ENCODE measurements around the gene KRR1.
"Not testable (repeated sequence)": the region's sequence is repeated elsewhere in the genome, so short reads cannot be mapped to it uniquely, and the experiment has no call there.

KRR1 gene

DNA sequence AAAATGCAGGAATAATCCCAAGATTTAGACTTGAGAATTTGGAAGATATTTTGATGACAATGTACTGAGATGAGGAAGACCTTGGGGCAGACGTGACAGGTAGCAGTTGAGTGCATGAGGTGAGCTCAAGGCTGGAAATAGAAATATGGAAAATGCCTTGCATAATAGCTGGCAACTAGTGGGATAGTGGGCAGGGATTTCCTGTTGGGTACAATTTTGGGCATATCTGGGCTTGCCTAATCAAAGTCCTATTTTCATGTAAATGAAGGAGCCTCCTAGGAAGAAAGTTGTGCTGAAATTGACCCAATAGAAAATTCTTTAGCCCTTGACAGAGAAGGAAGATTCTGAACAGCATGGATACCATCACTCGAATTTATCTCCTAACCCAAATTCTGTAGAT, 37.3 kb downstream of the KRR1 start:
- DNase-seq = no peak

DNA sequence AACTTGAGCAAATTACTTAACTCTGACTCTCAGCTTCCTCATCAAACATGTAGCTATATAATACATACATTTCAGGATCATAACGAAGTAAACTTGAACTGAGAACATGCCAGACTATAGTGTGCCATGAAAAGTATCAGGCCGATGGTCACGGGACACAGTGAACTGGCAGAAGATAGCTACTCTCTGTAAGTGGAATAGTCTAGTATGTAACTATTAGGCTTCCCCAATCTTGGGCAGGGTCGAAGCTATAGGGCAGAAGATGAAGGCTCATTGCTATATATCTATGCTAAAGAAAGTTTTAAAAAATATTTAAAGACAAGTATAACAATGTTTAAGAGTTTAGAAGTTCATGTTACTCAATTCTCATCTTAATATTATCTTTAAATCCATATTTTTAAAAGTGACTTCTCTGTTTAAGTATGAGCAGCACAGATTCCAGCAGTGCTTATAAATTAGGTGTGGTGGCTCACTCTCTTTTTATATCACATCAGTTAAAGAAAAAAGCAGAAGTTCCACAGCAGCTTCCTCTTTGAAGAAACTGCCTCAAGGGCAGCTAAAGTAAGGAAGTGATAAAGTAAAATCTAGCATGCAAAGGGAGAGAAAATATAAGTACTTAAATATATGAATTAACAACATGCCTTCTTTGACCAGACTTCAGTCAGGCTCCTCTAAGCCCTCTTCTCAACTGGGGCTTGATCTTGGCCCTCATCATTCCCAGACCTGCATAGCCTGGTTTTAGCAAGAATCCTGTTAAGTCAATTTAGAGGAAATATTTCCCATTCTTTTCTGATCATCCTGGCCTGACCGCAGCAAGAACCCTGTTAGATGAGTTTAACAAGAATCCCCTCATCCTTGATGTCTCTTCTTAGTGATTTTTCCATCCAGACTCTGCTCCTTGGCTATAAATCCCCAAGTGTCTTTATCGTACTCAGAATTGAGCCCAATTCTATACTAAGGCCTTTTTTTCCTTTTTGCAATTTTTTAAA, 39.2 kb downstream of the KRR1 start:
- peak; percentile 95 for DNase-seq

DNA sequence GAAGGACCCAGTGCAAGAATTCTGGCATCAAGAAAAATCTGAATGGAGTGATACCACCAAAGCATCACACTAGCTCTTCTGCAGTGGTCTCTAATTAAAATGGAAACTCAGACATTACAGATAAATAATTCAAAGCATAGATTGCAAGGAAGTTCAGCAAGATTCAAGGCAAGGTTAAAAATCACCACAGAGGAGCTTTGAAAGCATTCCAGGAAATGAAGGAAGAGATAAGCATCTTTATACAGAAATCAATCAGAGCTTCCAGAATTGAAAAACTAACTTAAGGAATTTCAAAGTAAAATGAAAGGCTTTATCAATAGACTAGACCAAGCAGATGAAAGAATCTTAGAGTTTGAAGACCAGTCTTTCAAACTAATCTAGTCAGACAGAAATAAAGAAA, 51.2 kb downstream of the KRR1 start:
- DNase-seq = no peak

DNA sequence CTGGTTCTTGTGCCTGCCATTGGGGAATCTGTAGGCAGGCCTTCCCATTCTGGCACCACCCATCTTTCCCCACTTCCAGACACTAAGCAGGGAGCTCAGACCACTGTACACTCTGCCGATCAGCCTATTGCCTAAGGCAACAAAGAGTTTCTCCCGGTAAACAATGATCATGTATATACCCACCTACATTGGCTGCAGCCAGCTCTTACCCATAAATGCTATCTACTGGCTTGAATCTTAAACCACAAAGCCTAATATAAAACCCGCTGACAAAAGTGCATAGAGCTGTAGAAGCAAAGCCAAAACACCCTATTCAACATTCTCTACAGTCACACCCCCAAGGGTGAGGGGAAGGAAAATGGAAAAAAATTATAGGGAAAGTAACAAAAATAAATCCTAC, 51.7 kb downstream of the KRR1 start:
- no peak for DNase-seq

DNA sequence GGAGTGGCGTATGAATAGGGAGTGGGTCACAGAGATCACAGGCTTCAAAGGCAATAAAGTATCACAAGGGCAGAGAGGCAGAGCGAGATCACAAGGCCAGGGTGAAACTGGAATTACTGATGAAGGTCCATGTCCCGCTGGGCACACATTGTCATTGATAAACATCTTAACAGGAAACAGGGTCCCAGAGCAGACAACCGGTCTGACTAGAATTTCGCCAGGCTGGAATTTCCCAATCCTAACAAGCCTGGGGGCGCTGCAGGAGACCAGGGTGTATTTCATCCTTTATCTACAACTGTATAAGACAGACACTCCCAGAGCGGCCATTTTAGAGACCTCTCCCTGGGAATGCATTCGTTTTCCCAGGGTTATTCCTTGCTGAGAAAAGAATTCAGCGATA, 53.5 kb downstream of the KRR1 start:
- DNase-seq = not testable (repeated sequence)

- DNase-seq = peak; percentile 49
These were observed 54.2 kb downstream of the KRR1 start for GRCh38 chr12:75457191-75457590.

GRCh38 chr12:75455839-75456238, 55.6 kb downstream of the KRR1 start:
- DNase-seq = no peak

DNA sequence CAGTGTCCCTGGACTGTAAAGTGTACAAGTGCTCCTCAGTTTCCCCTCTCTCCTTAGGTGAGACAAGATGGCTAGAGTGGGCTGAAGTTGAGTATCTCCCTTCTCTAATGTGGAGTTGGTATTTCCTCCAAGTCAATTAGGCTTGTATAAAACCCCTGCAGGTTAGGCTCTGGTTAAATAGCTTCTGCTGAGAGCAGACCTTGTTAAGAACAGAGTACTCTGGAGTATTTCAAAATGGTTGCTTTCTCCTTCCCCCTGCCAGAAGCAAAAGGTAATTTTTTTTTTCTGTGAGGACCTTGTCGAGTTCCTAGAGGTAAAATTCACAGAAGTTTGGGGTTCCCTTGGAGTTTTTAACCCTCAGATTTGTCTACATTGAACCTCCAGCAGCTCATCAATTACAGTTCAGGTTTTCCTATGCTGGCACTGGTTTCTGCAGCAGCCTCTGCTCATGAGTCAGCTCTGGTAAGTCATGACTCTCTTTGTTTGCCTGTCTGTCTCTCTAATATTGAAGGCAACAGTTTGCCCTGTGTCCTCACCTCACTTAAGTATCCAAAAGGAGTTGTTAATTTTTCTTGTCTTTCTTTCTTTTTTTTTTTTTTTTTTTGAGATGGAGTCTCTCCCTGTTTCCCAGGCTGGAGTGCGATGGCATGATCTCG, 58.6 kb downstream of the KRR1 start:
- DNase-seq = no peak

GRCh38 chr12:75447691-75448393, 63.6 kb downstream of the KRR1 start:
- DNase-seq = no peak

DNA sequence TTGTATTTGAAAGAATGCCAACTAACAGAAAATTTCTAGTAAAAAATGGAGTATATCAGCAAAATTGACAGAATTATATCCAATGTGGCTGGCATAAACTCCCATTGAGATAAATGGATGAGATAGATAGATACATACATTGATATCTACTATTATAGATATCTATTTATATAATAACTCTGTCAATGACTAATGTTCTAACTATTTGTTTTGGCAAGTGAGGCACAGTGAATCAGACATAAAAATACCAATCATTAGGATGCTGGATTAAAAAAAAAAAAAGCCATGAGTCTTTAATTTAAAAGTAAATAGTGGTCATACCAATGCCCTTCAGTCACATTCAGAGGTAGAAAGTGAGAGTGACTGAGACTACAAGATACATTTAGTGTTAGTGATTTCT, 64.6 kb downstream of the KRR1 start:
- no peak for DNase-seq

DNA sequence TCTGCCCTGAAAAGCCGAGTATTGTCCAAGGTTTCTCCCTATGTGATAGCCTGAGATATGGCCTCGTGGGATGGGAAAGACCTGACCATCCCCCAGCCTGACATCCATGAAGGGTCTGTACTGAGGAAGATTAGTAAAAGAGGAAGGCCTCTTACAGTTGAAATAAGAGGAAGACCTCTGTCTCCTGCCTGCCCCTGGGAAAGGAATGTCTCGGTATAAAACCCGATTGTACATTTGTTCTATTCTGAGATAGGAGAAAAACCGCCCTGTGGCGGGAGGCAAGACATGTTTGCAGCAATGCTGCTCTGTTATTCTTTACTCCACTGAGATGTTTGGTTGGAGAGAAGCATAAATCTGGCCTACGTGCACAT, 66.3 kb downstream of the KRR1 start:
- not testable (repeated sequence) for DNase-seq

DNA sequence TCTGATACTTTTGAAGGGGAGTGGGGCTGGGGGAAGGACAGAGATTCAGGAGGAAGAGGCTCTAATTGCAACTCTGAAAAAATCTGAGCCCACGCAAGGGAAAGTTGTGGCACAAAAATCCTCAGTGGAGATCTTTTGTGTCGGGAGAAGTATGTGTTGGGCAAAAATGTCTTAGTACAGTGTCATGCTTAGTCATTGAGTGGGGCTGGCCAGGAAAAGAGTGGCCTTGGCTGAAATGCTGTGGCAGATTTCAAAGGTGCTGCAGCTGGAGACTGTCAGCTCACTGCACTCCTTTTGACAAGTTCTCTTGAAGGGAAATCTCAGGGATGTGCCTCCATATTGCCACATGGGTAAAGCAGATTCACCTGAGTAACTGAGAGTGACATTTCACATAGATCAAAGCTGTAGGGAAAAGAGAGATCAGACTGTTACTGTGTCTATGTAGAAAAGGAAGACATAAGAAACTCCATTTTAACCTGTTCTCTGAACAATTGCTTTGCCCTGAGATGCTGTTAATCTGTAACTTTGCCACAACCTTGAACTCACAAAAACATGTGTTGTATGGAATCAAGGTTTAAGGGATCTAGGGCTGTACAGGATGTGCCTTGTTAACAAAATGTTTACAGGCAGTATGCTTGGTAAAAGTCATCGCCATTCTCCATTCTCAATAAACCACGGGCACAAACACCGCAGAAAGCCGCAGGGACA, 66.8 kb downstream of the KRR1 start:
- no peak for DNase-seq

DNA sequence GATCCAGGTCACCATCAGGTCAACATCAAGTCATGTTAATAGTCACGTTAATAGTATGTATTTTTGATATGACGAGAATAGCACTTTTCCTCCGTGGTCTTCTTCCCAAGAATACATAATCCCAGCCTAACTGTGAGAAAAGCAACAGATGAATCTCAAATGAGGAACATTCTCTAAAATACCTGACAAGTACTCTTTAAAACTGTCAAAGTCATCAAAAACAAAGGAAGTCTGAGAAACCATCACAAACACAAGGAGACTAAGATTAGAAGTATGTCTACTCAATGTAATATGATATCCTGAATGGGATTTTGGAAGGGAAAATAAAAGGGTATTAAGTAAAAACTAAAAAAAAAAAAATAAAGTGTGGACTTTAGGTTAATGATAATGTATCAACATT, 67.7 kb downstream of the KRR1 start:
- DNase-seq = no peak

- not testable (repeated sequence) for DNase-seq
These were observed 69.0 kb downstream of the KRR1 start for GRCh38 chr12:75442454-75442853.

DNA sequence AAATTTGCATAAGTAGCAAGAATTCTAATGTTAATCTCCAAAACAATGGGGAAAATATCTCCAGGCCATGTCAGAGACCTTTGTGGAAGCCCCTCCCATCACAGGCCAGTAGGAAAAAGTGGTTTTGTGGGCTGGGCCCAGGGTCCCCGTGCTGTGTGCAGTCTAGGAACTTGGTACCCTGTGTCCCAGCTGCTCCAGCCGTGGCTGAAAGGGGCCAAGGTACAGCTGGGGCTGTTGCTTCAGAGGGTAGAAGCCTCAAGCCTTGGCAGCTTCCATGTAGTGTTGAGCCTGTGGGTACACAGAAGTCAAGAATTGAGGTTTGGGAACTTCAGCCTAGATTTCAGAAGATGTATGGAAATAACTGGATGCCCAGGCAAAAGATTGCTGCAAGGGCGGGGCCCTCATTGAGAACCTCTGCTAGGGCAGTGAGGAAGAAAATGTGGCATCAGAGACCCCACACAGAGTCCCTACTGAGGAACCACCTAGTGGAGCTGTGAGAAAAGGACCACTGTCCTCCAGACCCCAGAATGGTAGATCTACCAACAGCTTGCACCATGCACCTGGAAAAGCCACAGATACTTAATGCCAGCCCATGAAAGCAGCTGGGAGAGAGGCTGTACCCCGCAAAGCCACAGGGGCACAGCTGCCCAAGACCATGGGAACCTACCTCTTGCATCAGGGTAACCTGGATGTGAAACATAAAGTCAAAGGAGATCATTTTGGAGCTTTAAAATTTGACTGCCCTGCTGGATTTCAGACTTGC, 69.5 kb downstream of the KRR1 start:
- DNase-seq = not testable (repeated sequence)

Measured in MV-4-11 (cell line).